Erythroblast (primary cell): ENCODE data around the gene TSPAN19.

Experiments used
- GATA1 ChIP-seq: IDR thresholded peaks from 2 replicates; pipeline ENCODE4 v1.6.1; 2011; ENCODE audit warnings: low read depth, mild to moderate bottlenecking, control low read depth, low read length, moderate library complexity
- POLR2A ChIP-seq: IDR thresholded peaks from 2 replicates; pipeline ENCODE4 v1.6.1; 2011; ENCODE audit warnings: mild to moderate bottlenecking, low read length

DNA sequence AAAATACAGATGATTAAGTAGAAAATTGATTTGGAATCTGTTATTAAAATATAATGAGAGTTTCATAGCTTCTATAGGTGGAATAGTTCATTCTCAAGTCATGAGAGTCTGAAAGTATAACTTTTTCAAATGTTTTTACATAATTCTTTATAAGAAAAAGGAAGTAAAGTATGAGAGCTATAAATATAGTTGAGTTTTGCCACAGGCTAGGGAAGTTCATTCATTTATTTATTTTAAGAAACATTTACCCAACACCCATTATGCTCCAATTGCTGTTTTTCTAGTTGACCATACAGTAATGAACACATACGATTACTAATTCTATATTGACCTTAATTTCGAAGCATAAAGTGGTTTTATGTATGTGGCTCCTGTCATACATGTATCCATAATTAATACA is 24.8 kb upstream of the TSPAN19 start:
- TF ChIP-seq POLR2A: no peak
- no peak for TF ChIP-seq GATA1
